ENCODE results near the gene CACNB1.

CACNB1 gene

DNA sequence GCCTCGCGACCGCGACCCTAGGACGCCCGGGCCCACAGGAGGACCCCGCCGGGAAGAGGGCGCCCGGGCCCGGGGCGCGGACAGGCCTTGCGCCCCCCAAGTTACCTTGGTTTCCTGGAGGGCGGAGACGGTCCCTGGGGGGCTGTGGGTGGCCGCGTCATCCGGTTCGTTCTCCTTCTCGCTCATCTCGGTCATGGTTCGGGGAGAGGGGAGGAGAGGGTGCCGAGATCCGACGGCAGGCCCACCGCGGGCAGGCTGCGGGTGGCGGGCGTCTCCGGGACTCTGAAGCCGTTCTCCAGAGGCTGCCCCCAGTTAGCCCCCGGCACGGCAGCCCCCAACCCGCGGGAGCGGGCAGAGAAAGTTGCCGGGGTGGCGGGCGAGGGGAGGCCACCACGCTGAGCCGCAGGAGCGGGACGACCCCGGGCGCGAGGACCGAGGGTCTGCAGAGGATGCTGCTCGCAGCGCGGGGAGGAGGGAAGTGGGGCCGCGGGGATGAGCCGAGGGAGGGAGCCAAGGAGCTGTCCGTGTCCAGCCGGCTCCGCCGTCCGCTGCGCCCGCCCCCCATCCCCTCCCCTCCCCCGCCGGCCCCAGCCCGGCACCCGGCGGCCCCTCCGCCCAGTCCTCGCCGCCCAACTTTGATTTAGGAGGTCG is 28.0 kb upstream of the CACNB1 start, which contains the start of gene STAC2:
TSS of gene STAC2 (minus strand) at position 638 of the 651 bp plus-strand sequence. CDS start at position 195, 443 bp downstream.
- DNase-seq, result peak in 1 of 3 experiments; percentile 41

- DNase-seq, result peak in 2 of 3 experiments; percentile 63
Observed at GRCh38 chr17:39224778-39225307, 27.4 kb upstream of the CACNB1 start.

DNA sequence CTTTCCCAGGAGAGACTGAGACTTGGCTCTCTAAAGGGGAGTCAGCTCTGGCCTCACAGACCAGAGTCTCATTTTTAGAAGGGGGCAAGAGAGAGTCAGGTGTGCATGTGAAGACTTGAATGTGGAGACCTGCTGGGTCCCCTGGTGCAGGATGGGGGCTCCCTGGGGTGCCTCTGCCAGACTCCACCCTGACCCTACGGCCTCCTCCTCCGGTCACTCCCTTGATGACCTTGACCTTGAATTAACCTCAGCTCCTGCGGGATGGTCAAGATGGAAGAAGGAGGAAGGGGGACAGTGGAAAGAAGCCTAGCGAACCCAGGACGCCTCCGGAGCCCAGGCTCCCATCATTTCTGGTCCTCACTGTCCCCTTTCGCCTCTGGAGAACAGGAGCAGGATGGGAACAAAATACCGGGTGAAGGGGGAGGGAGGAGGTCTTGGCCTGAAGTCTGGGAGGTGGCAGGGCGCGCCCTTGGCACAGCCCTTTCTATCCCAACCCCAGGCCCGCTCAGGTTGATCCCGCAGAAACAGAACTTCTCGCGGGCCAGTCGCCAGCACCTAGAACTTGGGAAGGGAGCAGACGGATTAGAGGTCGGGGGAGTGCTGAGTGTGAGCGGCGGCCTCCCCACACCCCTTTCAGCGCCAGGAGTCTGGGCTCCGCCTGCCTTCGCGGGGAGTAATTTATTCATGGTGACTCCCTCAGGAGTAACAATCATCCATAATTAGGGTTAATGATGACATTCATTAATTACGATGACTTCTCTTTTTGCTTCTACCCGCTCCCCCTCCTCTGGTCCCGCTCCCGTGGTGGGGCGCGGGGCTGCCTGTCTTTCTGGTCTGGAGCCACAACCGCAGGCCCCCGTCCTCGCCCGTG is 26.7 kb upstream of the CACNB1 start:
- peak in 2 of 3 experiments; percentile 63 for DNase-seq

GRCh38 chr17:39222866-39223834 is 25.7 kb upstream of the CACNB1 start:
- no peak for DNase-seq

GRCh38 chr17:39222151-39222550 is 24.7 kb upstream of the CACNB1 start:
- DNase-seq, result no peak

DNA sequence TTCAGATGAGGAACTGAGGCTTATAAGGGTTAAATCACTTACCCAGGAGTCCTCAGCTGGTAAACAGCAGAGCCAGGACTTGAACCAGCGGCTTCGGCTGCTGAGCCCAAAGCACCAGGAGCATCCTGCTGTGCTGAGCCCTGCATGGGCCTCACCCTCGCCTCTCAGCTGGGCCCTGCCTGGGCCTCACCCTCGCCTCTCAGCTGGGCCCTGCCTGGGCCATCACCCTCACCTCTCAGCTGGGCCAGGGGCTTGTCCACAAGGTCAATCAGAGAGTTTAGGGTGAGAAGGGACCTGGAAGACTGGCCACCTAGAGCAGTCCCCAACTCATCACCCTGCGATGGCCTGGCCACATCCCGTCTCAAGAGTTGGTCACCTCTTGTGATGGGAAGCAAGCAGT is 24.1 kb upstream of the CACNB1 start:
- no peak for DNase-seq

- no peak for DNase-seq
Observed at GRCh38 chr17:39219647-39220154, 22.2 kb upstream of the CACNB1 start.

GRCh38 chr17:39218906-39219305 is 21.4 kb upstream of the CACNB1 start:
- DNase-seq, result no peak

DNA sequence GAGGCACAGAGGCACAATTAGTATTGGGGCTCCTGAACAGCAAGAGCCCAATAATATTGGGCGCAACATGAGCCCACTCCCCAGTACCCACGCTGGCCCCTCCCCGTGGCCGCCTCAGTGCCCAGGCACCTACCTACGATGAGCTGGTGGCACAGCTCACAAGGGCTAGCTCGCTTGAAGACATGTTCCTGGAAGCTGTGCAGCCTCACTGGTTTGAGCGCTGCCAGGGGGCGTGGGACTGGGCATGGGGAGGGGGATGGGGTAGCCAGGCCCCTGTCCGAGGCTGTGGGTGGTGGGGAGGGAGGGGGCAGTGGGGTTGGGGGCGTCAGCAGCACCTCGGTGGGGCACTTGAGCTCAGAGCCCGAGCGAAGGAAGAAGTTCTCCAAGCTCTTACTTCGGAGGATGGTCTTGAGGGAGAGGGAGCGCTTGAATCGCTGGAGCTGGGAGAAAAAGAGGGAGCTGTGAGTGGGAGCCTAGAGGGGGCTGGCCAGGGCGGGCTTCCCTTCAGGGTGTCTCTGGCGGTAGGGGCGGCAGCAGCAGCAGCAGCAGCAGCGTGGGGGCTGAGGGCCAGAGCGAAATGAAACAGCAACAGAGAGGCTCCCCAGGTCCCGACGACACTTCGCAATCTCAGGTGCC is 20.4 kb upstream of the CACNB1 start:
- no peak for DNase-seq

GRCh38 chr17:39213852-39214251 is 16.4 kb upstream of the CACNB1 start:
- DNase-seq, result no peak

GRCh38 chr17:39212841-39213480 is 15.5 kb upstream of the CACNB1 start:
- DNase-seq, result peak in 1 of 3 experiments; percentile 7

DNA sequence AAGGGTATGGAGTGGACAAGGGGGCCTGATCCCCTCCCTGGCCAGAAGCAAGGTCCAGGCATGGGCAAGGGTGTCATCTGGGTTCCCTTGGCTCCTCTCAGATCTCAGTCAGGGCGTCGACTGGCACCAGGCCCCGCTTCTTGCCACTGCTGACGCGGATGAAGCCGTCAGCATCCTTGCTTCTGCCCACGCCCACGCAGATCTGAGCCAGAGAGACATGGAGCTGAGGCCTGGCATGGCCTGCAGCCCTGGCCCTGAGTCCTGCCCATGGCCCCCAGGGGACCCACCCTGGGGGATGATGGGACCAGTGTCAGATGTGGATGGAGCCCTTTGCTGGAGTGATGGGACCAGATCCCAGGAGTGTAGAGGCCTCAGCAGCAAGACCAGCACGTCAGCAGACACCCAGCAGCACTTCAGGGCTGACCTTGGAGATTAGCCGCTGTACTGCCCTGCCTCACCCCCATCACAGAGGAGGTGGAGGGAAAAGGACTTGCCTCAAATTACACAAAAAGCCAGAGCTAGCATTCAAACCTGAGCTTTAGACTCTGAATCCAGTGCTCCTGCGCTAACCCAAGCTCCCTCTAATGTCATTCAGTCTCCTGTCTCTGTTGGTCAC is 14.8 kb upstream of the CACNB1 start:
- no peak for DNase-seq

- DNase-seq, result no peak
Observed at GRCh38 chr17:39210093-39210434, 12.6 kb upstream of the CACNB1 start.

DNA sequence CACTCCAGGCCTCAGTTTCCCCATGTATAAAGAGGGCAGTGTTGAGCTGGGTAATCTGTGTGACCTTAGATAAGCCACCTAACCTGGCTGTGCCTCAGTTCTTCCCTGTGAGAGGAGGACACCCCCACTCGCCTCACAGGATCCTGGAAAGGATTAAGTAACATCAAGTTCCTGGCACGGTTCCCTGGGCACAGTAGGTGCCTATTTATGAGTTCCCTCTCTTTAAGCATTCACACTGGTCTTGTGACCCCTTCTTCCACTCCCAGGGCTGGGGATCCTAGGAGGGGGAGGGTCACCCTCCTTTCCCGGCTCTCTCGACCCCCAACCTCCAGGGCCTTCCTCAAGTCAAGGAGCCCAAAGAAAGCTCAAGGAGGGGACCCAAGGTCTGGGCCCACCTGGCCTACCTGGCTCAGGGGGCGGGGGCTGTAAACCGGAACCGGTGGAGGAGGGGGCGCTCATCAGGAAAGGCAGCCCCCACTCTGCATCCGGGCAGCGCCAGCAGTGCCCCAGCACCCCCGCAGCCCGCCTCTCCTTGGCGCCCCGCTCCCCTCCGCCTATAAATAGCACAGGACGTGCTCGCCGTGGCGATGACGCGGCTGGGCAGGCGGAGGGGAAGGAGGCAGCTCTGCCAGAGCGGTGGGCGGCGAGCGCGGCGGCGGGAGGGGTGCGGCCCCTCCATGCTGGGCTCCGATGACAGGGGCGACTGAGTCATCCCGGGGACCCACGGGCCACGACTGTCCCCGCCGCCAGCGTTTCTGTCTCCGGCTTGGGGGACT is 12.0 kb upstream of the CACNB1 start:
- peak in 2 of 3 experiments; percentile 50 to 54 for DNase-seq

DNA sequence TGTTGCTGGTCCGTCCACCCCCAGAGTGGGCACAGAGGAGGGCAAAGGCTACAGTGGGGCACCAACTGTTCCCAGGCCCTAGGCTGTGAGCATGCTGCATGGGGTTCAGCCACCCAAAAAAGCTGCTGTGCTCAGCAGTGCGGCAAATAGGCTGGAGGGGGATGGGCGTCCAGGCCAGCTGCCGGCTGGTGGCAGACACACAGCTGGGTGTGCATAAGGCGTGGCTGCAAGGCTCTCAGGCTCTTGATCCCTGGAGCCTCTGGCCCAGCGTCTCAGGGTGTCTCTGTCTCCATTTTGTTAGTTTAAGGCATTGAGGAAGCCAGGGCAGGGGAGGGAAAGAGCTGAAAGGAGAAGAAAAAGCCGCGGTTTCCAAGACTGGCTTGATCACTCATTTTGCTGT is 11.4 kb upstream of the CACNB1 start:
- peak; percentile 26 to 64 (median 34) for DNase-seq

DNA sequence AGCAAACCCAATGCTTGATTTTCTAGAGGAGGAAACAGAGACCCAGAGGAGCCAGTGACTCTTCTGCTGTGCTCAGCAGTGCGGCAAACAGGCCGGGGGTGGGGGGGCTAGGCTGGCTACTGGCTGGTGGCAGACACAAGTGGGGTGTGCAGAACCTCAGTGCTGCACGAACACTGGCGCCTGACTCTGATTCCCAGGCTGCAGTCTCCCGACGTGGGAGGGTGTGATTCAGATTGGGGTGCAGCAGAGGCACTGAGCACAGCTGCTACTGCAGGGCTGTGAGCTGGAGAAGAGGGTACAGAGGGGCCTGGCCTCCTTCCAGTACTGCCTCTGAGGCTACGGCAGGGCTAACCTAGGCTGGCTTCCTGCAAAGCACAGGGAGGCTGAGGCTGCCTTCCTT is 10.7 kb upstream of the CACNB1 start:
- peak in 1 of 3 experiments; percentile 6 for DNase-seq

GRCh38 chr17:39205112-39205526 is 7.7 kb upstream of the CACNB1 start:
- no peak for DNase-seq

DNA sequence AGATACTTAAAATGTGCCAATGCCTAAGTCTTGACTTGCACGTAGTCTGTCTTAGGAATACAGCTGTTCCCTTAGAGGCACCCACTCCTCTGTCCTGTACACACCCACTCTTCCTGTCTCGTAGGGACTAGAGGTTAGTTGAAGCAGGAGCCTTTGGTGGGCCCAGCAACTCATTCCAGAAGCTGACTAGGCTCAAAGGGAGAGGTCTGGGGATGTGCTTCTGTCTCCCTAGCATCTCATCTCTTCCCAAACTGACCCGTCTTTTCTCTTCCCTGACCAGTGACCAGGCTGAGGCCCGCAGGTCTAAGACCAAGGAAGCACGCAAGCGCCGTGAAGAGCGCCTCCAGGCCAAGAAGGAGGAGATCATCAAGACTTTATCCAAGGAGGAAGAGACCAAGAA is 6.8 kb upstream of the CACNB1 start:
- peak in 1 of 3 experiments; percentile 33 for DNase-seq

GRCh38 chr17:39200957-39201510 is 3.6 kb upstream of the CACNB1 start:
- DNase-seq, result peak in 1 of 3 experiments; percentile 12

Measured in NCI-H1417 (cell line).